Upper lobe of left lung (tissue), 4 donors: ENCODE data around the gene RANBP2.
"Not testable (repeated sequence)": the region's sequence is repeated elsewhere in the genome, so short reads cannot be mapped to it uniquely, and the experiment has no call there.

Source experiments
- EP300 ChIP-seq, 4 donors: sonication (generic); formaldehyde crosslinking; IDR thresholded peaks; one replicate each; pipeline ENCODE4 v1.5.1; 2017; ENCODE audit warnings: antibody characterized with exemption in 4 of 4, control low read depth in 2 of 4
- POLR2A ChIP-seq, 4 donors: fragments of 450-650 bp; IDR thresholded peaks; one replicate each; pipeline ENCODE4 v1.5.1; 2016 to 2017; ENCODE audit warnings: antibody characterized with exemption in 4 of 4, mild to moderate bottlenecking in 2 of 4
- TF ChIP-seq, protein P1 (sequence below), 6 experiments: fragments of 450-650 bp in 4 of 6; fragments of 200-600 bp in 2 of 6; sonication (generic) in 2 of 6; IDR thresholded peaks; one replicate each; pipeline ENCODE4 v1.5.1; 2016 to 2019; ENCODE audit warnings: antibody characterized with exemption in 6 of 6

DNA sequence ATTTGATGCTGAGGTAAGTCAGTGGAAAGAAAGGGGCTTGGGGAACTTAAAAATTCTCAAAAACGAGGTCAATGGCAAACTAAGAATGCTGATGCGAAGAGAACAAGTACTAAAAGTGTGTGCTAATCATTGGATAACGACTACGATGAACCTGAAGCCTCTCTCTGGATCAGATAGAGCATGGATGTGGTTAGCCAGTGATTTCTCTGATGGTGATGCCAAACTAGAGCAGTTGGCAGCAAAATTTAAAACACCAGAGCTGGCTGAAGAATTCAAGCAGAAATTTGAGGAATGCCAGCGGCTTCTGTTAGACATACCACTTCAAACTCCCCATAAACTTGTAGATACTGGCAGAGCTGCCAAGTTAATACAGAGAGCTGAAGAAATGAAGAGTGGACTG is 47.4 kb downstream of the RANBP2 start:
- TF ChIP-seq, protein P1, sequence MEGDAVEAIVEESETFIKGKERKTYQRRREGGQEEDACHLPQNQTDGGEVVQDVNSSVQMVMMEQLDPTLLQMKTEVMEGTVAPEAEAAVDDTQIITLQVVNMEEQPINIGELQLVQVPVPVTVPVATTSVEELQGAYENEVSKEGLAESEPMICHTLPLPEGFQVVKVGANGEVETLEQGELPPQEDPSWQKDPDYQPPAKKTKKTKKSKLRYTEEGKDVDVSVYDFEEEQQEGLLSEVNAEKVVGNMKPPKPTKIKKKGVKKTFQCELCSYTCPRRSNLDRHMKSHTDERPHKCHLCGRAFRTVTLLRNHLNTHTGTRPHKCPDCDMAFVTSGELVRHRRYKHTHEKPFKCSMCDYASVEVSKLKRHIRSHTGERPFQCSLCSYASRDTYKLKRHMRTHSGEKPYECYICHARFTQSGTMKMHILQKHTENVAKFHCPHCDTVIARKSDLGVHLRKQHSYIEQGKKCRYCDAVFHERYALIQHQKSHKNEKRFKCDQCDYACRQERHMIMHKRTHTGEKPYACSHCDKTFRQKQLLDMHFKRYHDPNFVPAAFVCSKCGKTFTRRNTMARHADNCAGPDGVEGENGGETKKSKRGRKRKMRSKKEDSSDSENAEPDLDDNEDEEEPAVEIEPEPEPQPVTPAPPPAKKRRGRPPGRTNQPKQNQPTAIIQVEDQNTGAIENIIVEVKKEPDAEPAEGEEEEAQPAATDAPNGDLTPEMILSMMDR (IDR thresholded peaks at IDR 0.05), result not testable (repeated sequence)
- not testable (repeated sequence) for TF ChIP-seq POLR2A, EP300 (IDR thresholded peaks at IDR 0.05)
